Measurements from ENCODE around the gene HAS3.
"Not testable (repeated sequence)": the region's sequence is repeated elsewhere in the genome, so short reads cannot be mapped to it uniquely, and the experiment has no call there.

The HAS3 gene

GRCh38 chr16:69105501-69106361 is at the start of gene HAS3:
HAS3 (plus strand) TSS chr16:69105653; CDS start chr16:69109396, 3,743 bp downstream.
- peak; percentile 11 for DNase-seq (ENCODE audit: low read depth)

GRCh38 chr16:69055980-69056379 is 49.5 kb upstream of the HAS3 start:
- DNase-seq (ENCODE audit: low read depth) = no peak

- no peak for DNase-seq (ENCODE audit: low read depth)
Observed at GRCh38 chr16:69056421-69056820, 49.0 kb upstream of the HAS3 start.

- peak; percentile 54 for DNase-seq (ENCODE audit: low read depth)
Observed at GRCh38 chr16:69057400-69058378, 47.8 kb upstream of the HAS3 start.

- DNase-seq (ENCODE audit: low read depth) = not testable (repeated sequence)
Observed at GRCh38 chr16:69063491-69063890, 42.0 kb upstream of the HAS3 start.

- no peak for DNase-seq (ENCODE audit: low read depth)
Observed at GRCh38 chr16:69064124-69064763, 41.2 kb upstream of the HAS3 start.

- DNase-seq (ENCODE audit: low read depth) = no peak
Observed at GRCh38 chr16:69064764-69065313, 40.6 kb upstream of the HAS3 start.

- DNase-seq (ENCODE audit: low read depth) = no peak
Observed at GRCh38 chr16:69069504-69069903, 35.9 kb upstream of the HAS3 start.

GRCh38 chr16:69071036-69071435 is 34.4 kb upstream of the HAS3 start:
- no peak for DNase-seq (ENCODE audit: low read depth)

GRCh38 chr16:69072640-69072974 is 32.8 kb upstream of the HAS3 start:
- no peak for DNase-seq (ENCODE audit: low read depth)

GRCh38 chr16:69073181-69073702 is 32.2 kb upstream of the HAS3 start:
- peak; percentile 68 for DNase-seq (ENCODE audit: low read depth)

- DNase-seq (ENCODE audit: low read depth) = peak; percentile 61
Observed at GRCh38 chr16:69077251-69077650, 28.2 kb upstream of the HAS3 start.

GRCh38 chr16:69078073-69078472 is 27.4 kb upstream of the HAS3 start:
- DNase-seq (ENCODE audit: low read depth) = no peak

- no peak for DNase-seq (ENCODE audit: low read depth)
Observed at GRCh38 chr16:69079697-69080096, 25.8 kb upstream of the HAS3 start.

GRCh38 chr16:69083306-69083941 is 22.0 kb upstream of the HAS3 start:
- DNase-seq (ENCODE audit: low read depth) = no peak

- no peak for DNase-seq (ENCODE audit: low read depth)
Observed at GRCh38 chr16:69084289-69084688, 21.2 kb upstream of the HAS3 start.

GRCh38 chr16:69085032-69085695 is 20.3 kb upstream of the HAS3 start:
- DNase-seq (ENCODE audit: low read depth) = no peak

- no peak for DNase-seq (ENCODE audit: low read depth)
Observed at GRCh38 chr16:69087161-69087581, 18.3 kb upstream of the HAS3 start.

- DNase-seq (ENCODE audit: low read depth) = no peak
Observed at GRCh38 chr16:69088684-69089083, 16.8 kb upstream of the HAS3 start.

GRCh38 chr16:69089091-69089910 is 16.2 kb upstream of the HAS3 start:
- DNase-seq (ENCODE audit: low read depth) = no peak
